IMR-90 (cell line): ENCODE results near the gene BCL2. TPM values are rescaled to one million over a fixed set of nuclear protein-coding genes. Genes with fewer than 3 reads are reported as not detected.

Experiments
- ATAC-seq: fragments of 200-7000 bp; cut with Tn5 transposase; 2 replicates; pipeline ENCODE4 v1.9.1; 2020; ENCODE audit warnings: low read depth, mild to moderate bottlenecking, moderate library complexity
- BruUV-seq: library from RNA; stranded (reverse); fragments of 400-500 nt; replicated peaks from 2 replicates; lab custom pipeline; 2021; lab: Mats Ljungman, UMichigan
- CTCF ChIA-PET: fragments of 300-600 bp; formaldehyde crosslinking; extraction: SDS; loops from one replicate; lab custom pipeline; 2021; ENCODE audit warnings: antibody characterized with exemption; lab: Yijun Ruan, JAX
- POLR2A ChIA-PET: fragments of 300-600 bp; sonication (Branson Sonifier 250); formaldehyde crosslinking; loops from one replicate; lab custom pipeline; 2022; ENCODE audit warnings: antibody characterized with exemption; ENCODE audit not compliant: unreplicated experiment; lab: Charles Lee
- DNase-seq: peaks from one replicate; pipeline ENCODE4 v3.0.0; 2013
- H2AFZ ChIP-seq: replicated peaks from 2 replicates; pipeline ENCODE3; 2013; ENCODE audit warnings: low read length, mild to moderate bottlenecking; ENCODE audit not compliant: poor library complexity
- H2AK5ac ChIP-seq: 2 replicates; pipeline ENCODE4 v1.6.1; 2013; ENCODE audit warnings: low read depth, low read length, inconsistent platforms
- H2AK9ac ChIP-seq: replicated peaks from 2 replicates; pipeline ENCODE3; 2013; ENCODE audit warnings: mild to moderate bottlenecking, low read depth, low read length, moderate library complexity; ENCODE audit not compliant: poor library complexity
- H2BK120ac ChIP-seq: 2 replicates; pipeline ENCODE4 v1.6.1; 2013; ENCODE audit warnings: low read depth, low read length, inconsistent platforms
- H2BK15ac ChIP-seq: 3 replicates; pipeline ENCODE4 v1.6.1; 2013; ENCODE audit warnings: low read depth, low read length, inconsistent platforms
- H2BK20ac ChIP-seq: 2 replicates; pipeline ENCODE4 v1.6.1; 2013; ENCODE audit warnings: low read depth, mild to moderate bottlenecking, inconsistent platforms, low read length, moderate library complexity
- H2BK5ac ChIP-seq: 2 replicates; pipeline ENCODE4 v1.6.1; 2013; ENCODE audit warnings: mild to moderate bottlenecking, low read depth, low read length, inconsistent platforms; ENCODE audit not compliant: poor library complexity, severe bottlenecking
- H3K14ac ChIP-seq: replicated peaks from 2 replicates; pipeline ENCODE4 v1.6.1; 2013; ENCODE audit warnings: low read depth, low read length, inconsistent platforms
- H3K18ac ChIP-seq: 2 replicates; pipeline ENCODE4 v1.6.1; 2013; ENCODE audit warnings: low read depth, low read length, control low read depth
- H3K23ac ChIP-seq: 2 replicates; pipeline ENCODE4 v1.6.1; 2013; ENCODE audit warnings: low read depth, low read length, inconsistent platforms
- H3K27ac ChIP-seq: 2 replicates; pipeline ENCODE4 v1.5.1; 2013; ENCODE audit warnings: mild to moderate bottlenecking, control low read depth, low read length; ENCODE audit not compliant: insufficient read depth
- H3K27me3 ChIP-seq: 2 replicates; pipeline ENCODE4 v1.6.1; 2013; ENCODE audit warnings: low read length; ENCODE audit not compliant: control insufficient read depth, insufficient read depth
- H3K36me3 ChIP-seq: 2 replicates; pipeline ENCODE4 v1.6.1; 2013; ENCODE audit warnings: low read length, mixed read lengths; ENCODE audit not compliant: control insufficient read depth, insufficient read depth
- H3K4ac ChIP-seq: 2 replicates; pipeline ENCODE4 v1.6.1; 2013; ENCODE audit warnings: low read depth, low read length, inconsistent platforms
- H3K4me1 ChIP-seq: 2 replicates; pipeline ENCODE4 v1.6.1; 2013; ENCODE audit warnings: low read length, mixed read lengths; ENCODE audit not compliant: control insufficient read depth, insufficient read depth
- H3K4me2 ChIP-seq: 2 replicates; pipeline ENCODE4 v1.6.1; 2013; ENCODE audit warnings: low read depth, mild to moderate bottlenecking, control low read depth, low read length, moderate library complexity
- H3K4me3 ChIP-seq: 2 replicates; pipeline ENCODE4 v1.5.1; 2013; ENCODE audit warnings: low read depth, mild to moderate bottlenecking, control low read depth, low read length, moderate library complexity; ENCODE audit not compliant: insufficient read depth
- H3K56ac ChIP-seq: 2 replicates; pipeline ENCODE4 v1.6.1; 2013; ENCODE audit warnings: low read length, inconsistent platforms; ENCODE audit not compliant: insufficient read depth; ENCODE audit errors: extremely low read depth
- H3K79me1 ChIP-seq, 2 experiments: 2 replicates each; pipeline ENCODE4 v1.6.1; 2013; ENCODE audit warnings: low read length in 2 of 2, inconsistent platforms in 1 of 2, low read depth in 1 of 2
- H3K9ac ChIP-seq: 2 replicates; pipeline ENCODE4 v1.6.1; 2013; ENCODE audit warnings: low read depth, low read length, control low read depth
- H3K9me1 ChIP-seq: 2 replicates; pipeline ENCODE4 v1.6.1; 2013; ENCODE audit warnings: low read length, inconsistent platforms; ENCODE audit not compliant: insufficient read depth
- H3K9me3 ChIP-seq: 2 replicates; pipeline ENCODE4 v1.6.1; 2013; ENCODE audit warnings: low read length; ENCODE audit not compliant: control insufficient read depth, insufficient read depth
- H4K20me1 ChIP-seq: 2 replicates; pipeline ENCODE4 v1.6.1; 2013; ENCODE audit warnings: low read length, inconsistent platforms; ENCODE audit not compliant: insufficient read depth
- H4K5ac ChIP-seq: 2 replicates; pipeline ENCODE4 v1.6.1; 2013; ENCODE audit warnings: mild to moderate bottlenecking, low read depth, low read length, control low read depth
- H4K8ac ChIP-seq, 2 experiments: 2 replicates each; pipeline ENCODE4 v1.6.1; 2013; ENCODE audit warnings: low read depth in 2 of 2, low read length in 2 of 2, control low read depth in 1 of 2, inconsistent platforms in 1 of 2
- H4K91ac ChIP-seq: 2 replicates; pipeline ENCODE4 v1.6.1; 2013; ENCODE audit warnings: low read depth, low read length, inconsistent platforms; ENCODE audit not compliant: insufficient read depth
- CHD1 ChIP-seq: IDR thresholded peaks from 2 replicates; pipeline ENCODE4 v1.6.1; 2012; ENCODE audit warnings: low read depth, low read length, improper control_type of control experiment
- MXI1 ChIP-seq: IDR thresholded peaks from 2 replicates; pipeline ENCODE4 v1.6.1; 2012; ENCODE audit warnings: low read depth, mild to moderate bottlenecking, low read length, moderate library complexity, borderline replicate concordance
- RFX5 ChIP-seq: IDR thresholded peaks from 2 replicates; pipeline ENCODE4 v1.8.0; 2012; ENCODE audit warnings: low read depth, mild to moderate bottlenecking, low read length, moderate library complexity
- WGBS, 2 experiments: methylation state at CpG; one replicate each; pipeline versions ENCODE4 v1.1.5 to v1.1.7; 2013; ENCODE audit warnings: missing lambda C conversion rate in 2 of 2; ENCODE audit not compliant: insufficient read length in 1 of 2; ENCODE audit errors: extremely low coverage in 2 of 2; 5-methylcytosine and 5-hydroxymethylcytosine counted together
- dilution Hi-C: fragments of 300-500 bp; cut with HindIII; formaldehyde crosslinking; loops from one replicate; pipeline ENCODE4 v1.14.3; 2018; ENCODE audit warnings: low sequenced_read_pairs; ENCODE audit not compliant: unreplicated experiment
- in situ Hi-C: fragments of 300-500 bp; cut with MboI; formaldehyde crosslinking; loops from 3 replicates; pipeline ENCODE4 v1.14.3; 2019; ENCODE audit warnings: low sequenced_read_pairs, inconsistent platforms, mixed read lengths
- intact Hi-C: fragments of 100-400 bp; cut with micrococcal nuclease; formaldehyde crosslinking; loops from 2 replicates; pipeline ENCODE4 v1.10.0; 2022
- polyA plus RNA-seq, 3 experiments: library from polyadenylated mRNA; depleted of rRNA; stranded (reverse); fragments of >200 nt; gene quantifications; 2 replicates each; pipeline ENCODE4 v1.2.3, GENCODE V29; 2012; ENCODE audit warnings: low replicate concordance in 1 of 3
- total RNA-seq: library from RNA; depleted of rRNA; stranded (reverse); fragments of >200 nt; gene quantifications from 2 replicates; pipeline ENCODE4 v1.2.3, GENCODE V29; 2012
- TF ChIP-seq, protein P1 (sequence below): fragments of 150-350 bp; IDR thresholded peaks from 2 replicates; pipeline ENCODE4 v1.6.1; 2016; ENCODE audit warnings: low read depth, mild to moderate bottlenecking, low read length, moderate library complexity, borderline replicate concordance

BCL2 gene
- total and polyA plus RNA-seq, 2 of the 4 experiments (the other 2 are of a cell fraction) = 0.24 to 0.54 TPM

DNA sequence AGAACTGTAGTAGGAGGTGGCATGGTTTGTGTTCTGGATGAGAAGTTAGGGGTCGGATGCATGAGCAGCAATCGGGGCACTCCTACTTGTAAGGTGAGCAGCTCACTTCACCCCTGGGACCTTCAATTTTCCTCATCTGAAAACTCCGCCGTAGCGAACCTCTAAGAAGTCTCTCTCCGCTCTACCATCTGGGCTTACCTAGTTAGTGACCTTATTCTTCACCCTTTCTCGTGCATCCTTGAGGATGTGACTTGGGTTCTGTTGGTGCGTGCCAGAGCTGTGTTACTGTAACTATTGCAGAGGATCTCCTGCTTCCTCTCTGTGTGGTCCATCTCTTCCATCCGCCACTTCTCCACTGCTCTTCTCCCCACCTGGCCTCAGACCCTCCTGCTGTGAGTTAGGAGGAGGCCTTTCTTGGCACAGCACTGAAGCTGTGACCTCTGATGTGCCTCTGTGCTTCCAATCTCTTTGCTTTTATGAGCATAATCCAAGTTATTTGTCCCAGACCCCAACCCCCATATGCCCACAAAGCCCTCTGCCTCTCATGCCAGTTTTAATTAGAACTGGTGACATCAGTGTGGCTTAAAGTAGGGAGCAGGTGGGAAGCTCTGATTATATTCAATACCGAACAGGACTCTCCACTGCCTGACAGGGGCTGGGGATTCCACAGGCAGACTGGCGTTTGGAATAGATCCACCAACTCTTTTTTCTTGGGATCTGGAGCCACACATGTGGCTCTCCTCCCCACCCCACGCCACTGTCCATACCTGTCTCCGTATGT lies 178.4 kb downstream of the BCL2 start:
- Histone ChIP-seq H2AFZ (no peak overlapping the region), H4K5ac (no peak overlapping the region), H4K8ac (no peak overlapping the region), H2BK20ac (no peak overlapping the region), H3K14ac (no peak overlapping the region), H3K27me3 (peaks cover 15% of the 10 kb centered on the region), H3K9ac (no peak overlapping the region), H3K4me2 (no peak overlapping the region), H4K20me1 (no peaks in the 10 kb centered on the region), H3K4ac (no peak overlapping the region), H2BK15ac (no peak overlapping the region), H3K4me1 (no peaks in the 10 kb centered on the region), H3K18ac (no peak overlapping the region), H3K4me3 (no peak overlapping the region), H2AK9ac (no peak overlapping the region), H3K79me1 (no peaks in the 10 kb centered on the region), H3K23ac (no peak overlapping the region), H3K9me1 (no peaks in the 10 kb centered on the region), H4K91ac (no peak overlapping the region), H3K9me3 (no peaks in the 10 kb centered on the region), H2BK120ac (no peak overlapping the region), H3K56ac (no peak overlapping the region), H2BK5ac (no peak overlapping the region), H3K27ac (no peak overlapping the region), H3K36me3 (no peaks in the 10 kb centered on the region), H2AK5ac (no peak overlapping the region)
- CTCF ChIA-PET = no interaction called here
- BruUV-seq = no TSS peak
- no peak for TF ChIP-seq CHD1
- no peak for TF ChIP-seq MXI1
- TF ChIP-seq, protein P1, sequence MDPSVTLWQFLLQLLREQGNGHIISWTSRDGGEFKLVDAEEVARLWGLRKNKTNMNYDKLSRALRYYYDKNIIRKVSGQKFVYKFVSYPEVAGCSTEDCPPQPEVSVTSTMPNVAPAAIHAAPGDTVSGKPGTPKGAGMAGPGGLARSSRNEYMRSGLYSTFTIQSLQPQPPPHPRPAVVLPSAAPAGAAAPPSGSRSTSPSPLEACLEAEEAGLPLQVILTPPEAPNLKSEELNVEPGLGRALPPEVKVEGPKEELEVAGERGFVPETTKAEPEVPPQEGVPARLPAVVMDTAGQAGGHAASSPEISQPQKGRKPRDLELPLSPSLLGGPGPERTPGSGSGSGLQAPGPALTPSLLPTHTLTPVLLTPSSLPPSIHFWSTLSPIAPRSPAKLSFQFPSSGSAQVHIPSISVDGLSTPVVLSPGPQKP = no peak
- TF ChIP-seq RFX5 = no peak
- DNase-seq (no peak), ATAC-seq (no peak)
- intact Hi-C loops (no loop called here), dilution Hi-C loops (no loop called here), in situ Hi-C loops (no loop called here)
- POLR2A ChIA-PET = no interaction called here
- WGBS, 2 experiments = 81% methylated on average over 2 of the region's 13 CpGs; no CpG with 5 or more reads in 1 of the 2 experiments
